GM04503 (cell line): Measurements from ENCODE around the gene CTDP1.

Experiments
- DNase-seq: peaks from one replicate; pipeline ENCODE4 v3.0.0-alpha.2; 2012; ENCODE audit warnings: low read depth

Gene CTDP1

GRCh38 chr18:79644666-79645057 lies 34.9 kb upstream of the CTDP1 start:
- DNase-seq = no peak

- no peak for DNase-seq
Observed at GRCh38 chr18:79645291-79645983, 34.2 kb upstream of the CTDP1 start.

GRCh38 chr18:79647307-79647706 lies 32.3 kb upstream of the CTDP1 start:
- DNase-seq = no peak

- no peak for DNase-seq
Observed at GRCh38 chr18:79650959-79651358, 28.6 kb upstream of the CTDP1 start.

GRCh38 chr18:79657342-79657996 lies 22.1 kb upstream of the CTDP1 start:
- DNase-seq = no peak

- DNase-seq = no peak
Observed at GRCh38 chr18:79658366-79658765, 21.2 kb upstream of the CTDP1 start.

- no peak for DNase-seq
Observed at GRCh38 chr18:79659733-79660132, 19.9 kb upstream of the CTDP1 start.

GRCh38 chr18:79662034-79662433 lies 17.6 kb upstream of the CTDP1 start:
- no peak for DNase-seq

GRCh38 chr18:79662439-79662838 lies 17.2 kb upstream of the CTDP1 start:
- DNase-seq = no peak

GRCh38 chr18:79664525-79665125 lies 15.0 kb upstream of the CTDP1 start:
- DNase-seq = peak; percentile 31

GRCh38 chr18:79668203-79668602 lies 11.4 kb upstream of the CTDP1 start:
- DNase-seq = no peak

GRCh38 chr18:79672490-79673276 lies 6.9 kb upstream of the CTDP1 start:
- DNase-seq = no peak

- no peak for DNase-seq
Observed at GRCh38 chr18:79677221-79677620, 2.4 kb upstream of the CTDP1 start.

- no peak for DNase-seq
Observed at GRCh38 chr18:79677840-79678239, 1.8 kb upstream of the CTDP1 start.

GRCh38 chr18:79678665-79679551 lies 695 bp upstream of the CTDP1 start:
- DNase-seq = peak; percentile 88

- DNase-seq = peak; percentile 13
Observed at GRCh38 chr18:79680100-79680879, 687 bp downstream of the CTDP1 start.

- DNase-seq = no peak
Observed at GRCh38 chr18:79680891-79681339, 1.3 kb downstream of the CTDP1 start.

GRCh38 chr18:79681484-79682387 lies 2.1 kb downstream of the CTDP1 start:
- no peak for DNase-seq

- no peak for DNase-seq
Observed at GRCh38 chr18:79682481-79682880, 2.9 kb downstream of the CTDP1 start.
